HK-2 (cell line): ENCODE results near the gene SULF2.
"Not testable (repeated sequence)": the region's sequence is repeated elsewhere in the genome, so short reads cannot be mapped to it uniquely, and the experiment has no call there.

Source experiments
- DNase-seq: peaks from one replicate; pipeline ENCODE4 v3.0.0-alpha.2; 2018; ENCODE audit not compliant: unreplicated experiment

Gene SULF2

GRCh38 chr20:47804972-47805371 lies 19.7 kb upstream of the SULF2 start:
- not testable (repeated sequence) for DNase-seq

GRCh38 chr20:47804224-47804825 lies 19.0 kb upstream of the SULF2 start:
- not testable (repeated sequence) for DNase-seq

- no peak for DNase-seq
Observed at GRCh38 chr20:47802975-47803374, 17.7 kb upstream of the SULF2 start.

- DNase-seq, result no peak
Observed at GRCh38 chr20:47802226-47802920, 17.1 kb upstream of the SULF2 start.

- DNase-seq, result no peak
Observed at GRCh38 chr20:47801759-47802158, 16.5 kb upstream of the SULF2 start.

GRCh38 chr20:47801079-47801478 lies 15.8 kb upstream of the SULF2 start:
- DNase-seq, result no peak

- no peak for DNase-seq
Observed at GRCh38 chr20:47800623-47801022, 15.3 kb upstream of the SULF2 start.

GRCh38 chr20:47799116-47799715 lies 13.9 kb upstream of the SULF2 start:
- DNase-seq, result no peak

- DNase-seq, result no peak
Observed at GRCh38 chr20:47796971-47797370, 11.7 kb upstream of the SULF2 start.

GRCh38 chr20:47795214-47795907 lies 10.1 kb upstream of the SULF2 start:
- no peak for DNase-seq

- not testable (repeated sequence) for DNase-seq
Observed at GRCh38 chr20:47794264-47794663, 9.0 kb upstream of the SULF2 start.

- no peak for DNase-seq
Observed at GRCh38 chr20:47792021-47792618, 6.8 kb upstream of the SULF2 start.

GRCh38 chr20:47791084-47791599 lies 5.9 kb upstream of the SULF2 start:
- no peak for DNase-seq

GRCh38 chr20:47790580-47790965 lies 5.3 kb upstream of the SULF2 start:
- DNase-seq, result no peak

GRCh38 chr20:47789764-47790579 lies 4.7 kb upstream of the SULF2 start:
- no peak for DNase-seq

GRCh38 chr20:47789081-47789763 lies 3.9 kb upstream of the SULF2 start:
- no peak for DNase-seq

- DNase-seq, result no peak
Observed at GRCh38 chr20:47788741-47789080, 3.4 kb upstream of the SULF2 start.

- no peak for DNase-seq
Observed at GRCh38 chr20:47786765-47787107, 1.5 kb upstream of the SULF2 start.

- DNase-seq, result peak; percentile 42
Observed at GRCh38 chr20:47785854-47786764, 828 bp upstream of the SULF2 start.
